ENCODE results near the gene ZYX. TPM values are rescaled to one million over a fixed set of nuclear protein-coding genes. Genes with fewer than 3 reads are reported as not detected.
"Not testable (repeated sequence)": the region's sequence is repeated elsewhere in the genome, so short reads cannot be mapped to it uniquely, and the experiment has no call there.

Gene ZYX
- total RNA-seq, 4 donors from 2014 or later, result 48.2 to 138 (median 62.8) TPM

GRCh38 chr7:143399642-143400041, 18.5 kb downstream of the ZYX start:
- DNase-seq (ENCODE audit: low spot score) (no peak), ATAC-seq (ENCODE audit: low FRiP score) (no peak)
- no peak for TF ChIP-seq CTCF (IDR thresholded peaks at IDR 0.05)

- TF ChIP-seq CTCF (IDR thresholded peaks at IDR 0.05), result no peak
Observed at GRCh38 chr7:143401265-143401664, 20.1 kb downstream of the ZYX start.

GRCh38 chr7:143402233-143402632, 21.1 kb downstream of the ZYX start:
- ATAC-seq (ENCODE audit: low FRiP score); DNase-seq (ENCODE audit: low spot score): not testable (repeated sequence)

More at GRCh38 chr7:143401265-143401664, 20.1 kb downstream of the ZYX start:
- ATAC-seq (ENCODE audit: low FRiP score) (no peak), DNase-seq (ENCODE audit: low spot score) (no peak)

GRCh38 chr7:143405173-143406001, 24.2 kb downstream of the ZYX start:
- ATAC-seq (ENCODE audit: low FRiP score) (no peak), DNase-seq (ENCODE audit: low spot score) (no peak)
- no peak for TF ChIP-seq CTCF (IDR thresholded peaks at IDR 0.05)

GRCh38 chr7:143406002-143406357, 24.8 kb downstream of the ZYX start:
- no peak for ATAC-seq (ENCODE audit: low FRiP score)
- DNase-seq (ENCODE audit: low spot score), result no peak
- TF ChIP-seq CTCF (IDR thresholded peaks at IDR 0.05), result no peak

- DNase-seq (ENCODE audit: low spot score) (no peak), ATAC-seq (ENCODE audit: low FRiP score) (peak; percentile 21)
- TF ChIP-seq CTCF (IDR thresholded peaks at IDR 0.05), result no peak
Observed at GRCh38 chr7:143407287-143408251, 26.4 kb downstream of the ZYX start.

GRCh38 chr7:143408252-143408685, 27.1 kb downstream of the ZYX start:
- TF ChIP-seq CTCF (IDR thresholded peaks at IDR 0.05), result no peak
- DNase-seq (ENCODE audit: low spot score) (no peak), ATAC-seq (ENCODE audit: low FRiP score) (no peak)

Data from omental fat pad (tissue), 4 donors.